A673 (cell line): ENCODE results near the gene PSMD3. TPM values are rescaled to one million over a fixed set of nuclear protein-coding genes. Genes with fewer than 3 reads are reported as not detected.

Experiments used
- BruUV-seq: library from RNA; stranded (reverse); fragments of 400-500 nt; replicated peaks from 2 replicates; lab custom pipeline; 2021; lab: Mats Ljungman, UMichigan
- CTCF ChIA-PET: fragments of 300-600 bp; sonication (Branson Sonifier 250); formaldehyde crosslinking; loops from one replicate; lab custom pipeline; 2022; ENCODE audit warnings: antibody characterized with exemption; lab: Charles Lee
- POLR2A ChIA-PET: fragments of 300-600 bp; sonication (Branson Sonifier 250); formaldehyde crosslinking; loops from one replicate; lab custom pipeline; 2022; ENCODE audit warnings: antibody characterized with exemption; ENCODE audit not compliant: low non-redundant PET; lab: Charles Lee
- DNase-seq: peaks from one replicate; pipeline ENCODE4 v3.0.0-alpha.2; 2015; ENCODE audit warnings: low spot score
- H3K27ac ChIP-seq: fragments of 200-600 bp; sonication (generic); 2 replicates; pipeline ENCODE4 v1.5.1; 2016; ENCODE audit warnings: mixed run types, low read depth, mild to moderate bottlenecking, mixed read lengths, antibody characterized with exemption, low read length; ENCODE audit not compliant: poor library complexity, severe bottlenecking
- H3K27me3 ChIP-seq: fragments of 200-600 bp; sonication (generic); replicated peaks from 2 replicates; pipeline ENCODE4 v1.6.1; 2017; ENCODE audit warnings: mixed run types, low read depth, mild to moderate bottlenecking, mixed read lengths, antibody characterized with exemption, low read length; ENCODE audit not compliant: insufficient read depth, poor library complexity
- H3K36me3 ChIP-seq: fragments of 200-600 bp; sonication (generic); 2 replicates; pipeline ENCODE4 v1.6.1; 2016; ENCODE audit warnings: mixed run types, mild to moderate bottlenecking, mixed read lengths, antibody characterized with exemption, low read length; ENCODE audit not compliant: insufficient read depth, poor library complexity, severe bottlenecking
- H3K4me1 ChIP-seq: fragments of 200-600 bp; sonication (generic); 2 replicates; pipeline ENCODE4 v1.6.1; 2017; ENCODE audit warnings: mixed run types, mild to moderate bottlenecking, mixed read lengths, antibody characterized with exemption, low read length; ENCODE audit not compliant: insufficient read depth, poor library complexity, severe bottlenecking
- H3K4me3 ChIP-seq: fragments of 200-600 bp; sonication (generic); 2 replicates; pipeline ENCODE4 v1.5.1; 2016; ENCODE audit warnings: low read depth, mixed run types, mild to moderate bottlenecking, mixed read lengths, low read length; ENCODE audit not compliant: poor library complexity, severe bottlenecking
- H3K9me3 ChIP-seq: fragments of 200-600 bp; sonication (generic); 2 replicates; pipeline ENCODE4 v1.6.1; 2016; ENCODE audit warnings: mixed run types, low read depth, mild to moderate bottlenecking, mixed read lengths, antibody characterized with exemption, low read length; ENCODE audit not compliant: poor library complexity, severe bottlenecking
- EZH2 ChIP-seq: fragments of 200-600 bp; sonication (generic); IDR thresholded peaks from 2 replicates; pipeline ENCODE4 v1.6.1; 2017; ENCODE audit warnings: borderline replicate concordance, low read depth, mild to moderate bottlenecking, mixed read lengths, antibody characterized with exemption, low read length; ENCODE audit not compliant: poor library complexity, severe bottlenecking
- intact Hi-C: fragments of 100-400 bp; cut with micrococcal nuclease; formaldehyde crosslinking; loops from one replicate; pipeline ENCODE4 v1.10.0; 2022; ENCODE audit not compliant: unreplicated experiment
- total RNA-seq: library from RNA; stranded (reverse); gene quantifications from 2 replicates; pipeline ENCODE4 v1.2.3, GENCODE V29; 2021
- TF ChIP-seq, protein P1 (sequence below): fragments of 300-800, 200-600 bp; sonication (generic); conservative IDR thresholded peaks from 2 replicates; pipeline ENCODE4 v1.5.1; 2017; ENCODE audit warnings: low read depth, mild to moderate bottlenecking, antibody characterized with exemption, low read length, moderate library complexity, mixed read lengths

Gene PSMD3
- total RNA-seq, 1 experiment from 2014 or later = 161 TPM

DNA sequence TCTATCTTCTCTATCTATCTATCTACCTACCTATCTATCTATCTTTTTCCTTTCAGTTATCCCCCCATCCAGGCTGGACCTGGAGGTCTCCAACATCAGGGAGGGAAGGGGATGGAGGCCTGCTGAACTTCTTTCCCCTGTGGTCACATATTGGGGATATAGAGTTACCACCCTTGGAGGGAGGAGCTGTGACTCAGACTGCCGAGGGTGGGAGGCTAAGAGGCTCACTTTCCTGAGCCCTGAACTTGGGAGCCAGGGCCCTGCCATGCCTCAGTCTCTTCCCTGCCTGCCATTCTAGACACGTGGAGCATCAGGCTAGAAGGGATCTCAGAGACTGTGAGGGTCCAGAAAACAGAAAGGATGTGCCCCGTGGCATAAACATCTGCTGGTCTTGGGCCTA lies 44.7 kb upstream of the PSMD3 start:
- H3K4me3 ChIP-seq = no peak overlapping the region
- no peaks in the 10 kb centered on the region for H3K36me3 ChIP-seq
- BruUV-seq = no TSS peak
- TF ChIP-seq, protein P1, sequence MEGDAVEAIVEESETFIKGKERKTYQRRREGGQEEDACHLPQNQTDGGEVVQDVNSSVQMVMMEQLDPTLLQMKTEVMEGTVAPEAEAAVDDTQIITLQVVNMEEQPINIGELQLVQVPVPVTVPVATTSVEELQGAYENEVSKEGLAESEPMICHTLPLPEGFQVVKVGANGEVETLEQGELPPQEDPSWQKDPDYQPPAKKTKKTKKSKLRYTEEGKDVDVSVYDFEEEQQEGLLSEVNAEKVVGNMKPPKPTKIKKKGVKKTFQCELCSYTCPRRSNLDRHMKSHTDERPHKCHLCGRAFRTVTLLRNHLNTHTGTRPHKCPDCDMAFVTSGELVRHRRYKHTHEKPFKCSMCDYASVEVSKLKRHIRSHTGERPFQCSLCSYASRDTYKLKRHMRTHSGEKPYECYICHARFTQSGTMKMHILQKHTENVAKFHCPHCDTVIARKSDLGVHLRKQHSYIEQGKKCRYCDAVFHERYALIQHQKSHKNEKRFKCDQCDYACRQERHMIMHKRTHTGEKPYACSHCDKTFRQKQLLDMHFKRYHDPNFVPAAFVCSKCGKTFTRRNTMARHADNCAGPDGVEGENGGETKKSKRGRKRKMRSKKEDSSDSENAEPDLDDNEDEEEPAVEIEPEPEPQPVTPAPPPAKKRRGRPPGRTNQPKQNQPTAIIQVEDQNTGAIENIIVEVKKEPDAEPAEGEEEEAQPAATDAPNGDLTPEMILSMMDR = no peak
- no peak for TF ChIP-seq EZH2
- POLR2A ChIA-PET = no interaction called here
- DNase-seq = no peak
- no peaks in the 10 kb centered on the region for H3K9me3 ChIP-seq
- no peaks in the 10 kb centered on the region for H3K27me3 ChIP-seq
- intact Hi-C loops = no loop called here
- no peaks in the 10 kb centered on the region for H3K4me1 ChIP-seq
- CTCF ChIA-PET = no interaction called here
- no peak overlapping the region for H3K27ac ChIP-seq

DNA sequence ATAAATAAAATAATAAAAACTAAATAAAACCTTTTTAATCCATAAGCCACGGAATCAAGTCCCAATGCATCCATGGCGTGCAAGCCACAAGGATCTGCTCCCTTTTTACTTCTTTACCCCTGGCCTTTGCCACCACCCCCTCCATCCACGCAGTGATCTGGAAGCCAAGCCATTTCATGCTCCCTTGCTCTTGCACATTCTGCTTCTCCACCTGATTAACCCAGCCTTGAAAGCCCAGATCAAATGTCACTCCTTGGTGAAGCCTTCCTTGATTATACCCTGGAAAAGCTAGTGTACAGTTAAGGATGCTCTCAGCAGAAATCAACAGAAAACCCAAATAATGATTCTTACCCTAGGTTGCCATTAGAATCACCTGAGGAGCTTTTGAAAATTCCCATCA lies 43.2 kb upstream of the PSMD3 start:
- no peak for DNase-seq
- no peak overlapping the region for H3K27ac ChIP-seq
- no peaks in the 10 kb centered on the region for H3K27me3 ChIP-seq
- H3K9me3 ChIP-seq = no peaks in the 10 kb centered on the region
- POLR2A ChIA-PET = no interaction called here
- no peaks in the 10 kb centered on the region for H3K4me1 ChIP-seq
- H3K4me3 ChIP-seq = no peak overlapping the region
- BruUV-seq = no TSS peak
- intact Hi-C loops = no loop called here
- TF ChIP-seq, protein P1 = no peak
- no peak for TF ChIP-seq EZH2
- H3K36me3 ChIP-seq = no peaks in the 10 kb centered on the region
- CTCF ChIA-PET = no interaction called here

GRCh38 chr17:39938140-39938869 lies 42.3 kb upstream of the PSMD3 start:
- BruUV-seq = no TSS peak
- POLR2A ChIA-PET = no interaction called here
- H3K9me3 ChIP-seq = no peaks in the 10 kb centered on the region
- TF ChIP-seq, protein P1 = no peak
- TF ChIP-seq EZH2 = no peak
- no peaks in the 10 kb centered on the region for H3K36me3 ChIP-seq
- H3K4me1 ChIP-seq = no peaks in the 10 kb centered on the region
- H3K4me3 ChIP-seq = no peak overlapping the region
- no peaks in the 10 kb centered on the region for H3K27me3 ChIP-seq
- intact Hi-C loops = no loop called here
- H3K27ac ChIP-seq = no peak overlapping the region
- no peak for DNase-seq
- CTCF ChIA-PET = no interaction called here
